Activated CD4-positive, alpha-beta T cell treated with anti-CD3 and anti-CD28 coated beads, Interleukin-2, amount 10 ng/mL, durations not matched to agents 24 days and 14 days (primary cell): ENCODE results near the gene TMC2. TPM values are rescaled to one million over a fixed set of nuclear protein-coding genes. Genes with fewer than 3 reads are reported as not detected.
A peak's percentile ranks its signal among the peaks of the same experiment; 100 is the strongest.
"Not testable (repeated sequence)": the region's sequence is repeated elsewhere in the genome, so short reads cannot be mapped to it uniquely, and the experiment has no call there.

Experiments used
- DNase-seq: peaks from one replicate; pipeline ENCODE4 v3.0.0; 2022
- H3K27ac Mint-ChIP-seq: one replicate; pipeline ENCODE4 v1.8.0; 2022; ENCODE audit warnings: mild to moderate bottlenecking, mixed read lengths
- H3K27me3 Mint-ChIP-seq: one replicate; pipeline ENCODE4 v1.8.0; 2022; ENCODE audit warnings: mixed read lengths
- H3K36me3 Mint-ChIP-seq: one replicate; pipeline ENCODE4 v1.8.0; 2022; ENCODE audit warnings: low read depth, mild to moderate bottlenecking, mixed read lengths
- H3K4me1 Mint-ChIP-seq: one replicate; pipeline ENCODE4 v1.8.0; 2021; ENCODE audit warnings: mixed read lengths
- H3K4me3 Mint-ChIP-seq: one replicate; pipeline ENCODE4 v1.8.0; 2022; ENCODE audit warnings: mild to moderate bottlenecking, moderate library complexity, mixed read lengths
- H3K9me3 Mint-ChIP-seq: one replicate; pipeline ENCODE4 v1.8.0; 2021; ENCODE audit warnings: mixed read lengths
- intact Hi-C: fragments of 100-400 bp; cut with micrococcal nuclease; formaldehyde crosslinking; loops from one replicate; pipeline ENCODE4 v1.15.1; 2023
- total RNA-seq: library from RNA; stranded (reverse); gene quantifications from 2 replicates; pipeline ENCODE4 v1.2.3, GENCODE V29; 2022

The TMC2 gene
- total RNA-seq, 1 donor from 2014 or later = not detected

- intact Hi-C loops = no loop called here
- no peak overlapping the region for H3K4me3 Mint-ChIP-seq
Measured at GRCh38 chr20:2659547-2659946, 123.2 kb downstream of the TMC2 start.

GRCh38 chr20:2663364-2663886 lies 127.1 kb downstream of the TMC2 start:
- Mint-ChIP-seq H3K4me3 (peak overlapping the region; percentile 85), H3K4me1 (peaks cover 15% of the 10 kb centered on the region), H3K9me3 (peaks cover 3% of the 10 kb centered on the region), H3K27me3 (peaks cover under 1% of the 10 kb centered on the region), H3K27ac (peak overlapping the region; percentile 94), H3K36me3 (peaks cover 31% of the 10 kb centered on the region)
- peak; percentile 61 for DNase-seq
- intact Hi-C loops = no loop called here

More at GRCh38 chr20:2659547-2659946, 123.2 kb downstream of the TMC2 start:
- no peak for DNase-seq
- Mint-ChIP-seq H3K9me3 (peaks cover 3% of the 10 kb centered on the region), H3K36me3 (peaks cover 68% of the 10 kb centered on the region), H3K4me1 (peaks cover 37% of the 10 kb centered on the region), H3K27me3 (no peaks in the 10 kb centered on the region), H3K27ac (no peak overlapping the region)

- Mint-ChIP-seq H3K27me3 (peaks cover 5% of the 10 kb centered on the region), H3K27ac (peak within 1 kb of the TSS; percentile 94), H3K4me1 (peaks cover 15% of the 10 kb centered on the region), H3K4me3 (peak within 1 kb of the TSS; percentile 85), H3K9me3 (peaks cover 3% of the 10 kb centered on the region), H3K36me3 (peaks cover 24% of the 10 kb centered on the region)
- DNase-seq = peak; percentile 98
- intact Hi-C loops = loop anchor here (1.0 kb wide), 1 partner anchor 12 kb away; the partner anchor contains the start of gene NOP56
Measured at GRCh38 chr20:2663887-2664719, 127.7 kb downstream of the TMC2 start, which contains the start of gene IDH3B. TSS of gene IDH3B (minus strand) at chr20:2664216. CDS start at chr20:2664188, 28 bp downstream.

GRCh38 chr20:2671977-2672376 lies 135.6 kb downstream of the TMC2 start:
- intact Hi-C loops = no loop called here
- DNase-seq = no peak
- Mint-ChIP-seq H3K27ac (no peak overlapping the region), H3K27me3 (peaks cover 12% of the 10 kb centered on the region), H3K4me1 (no peaks in the 10 kb centered on the region), H3K36me3 (no peaks in the 10 kb centered on the region), H3K4me3 (no peak overlapping the region), H3K9me3 (no peaks in the 10 kb centered on the region)

GRCh38 chr20:2672446-2672845 lies 136.1 kb downstream of the TMC2 start:
- intact Hi-C loops = no loop called here
- H3K4me1 Mint-ChIP-seq = no peaks in the 10 kb centered on the region

GRCh38 chr20:2673453-2673852 lies 137.1 kb downstream of the TMC2 start:
- intact Hi-C loops = no loop called here
- no peaks in the 10 kb centered on the region for H3K4me1 Mint-ChIP-seq
- no peaks in the 10 kb centered on the region for H3K36me3 Mint-ChIP-seq
- no peak overlapping the region for H3K4me3 Mint-ChIP-seq
- H3K9me3 Mint-ChIP-seq = no peaks in the 10 kb centered on the region
- no peak overlapping the region for H3K27ac Mint-ChIP-seq
- H3K27me3 Mint-ChIP-seq = peaks cover 14% of the 10 kb centered on the region
- no peak for DNase-seq

More at GRCh38 chr20:2672446-2672845, 136.1 kb downstream of the TMC2 start:
- H3K4me3 Mint-ChIP-seq = no peak overlapping the region
- no peaks in the 10 kb centered on the region for H3K36me3 Mint-ChIP-seq
- peaks cover 12% of the 10 kb centered on the region for H3K27me3 Mint-ChIP-seq
- DNase-seq = no peak
- H3K9me3 Mint-ChIP-seq = no peaks in the 10 kb centered on the region
- H3K27ac Mint-ChIP-seq = no peak overlapping the region

- H3K9me3 Mint-ChIP-seq = no peaks in the 10 kb centered on the region
- no peak for DNase-seq
- intact Hi-C loops = no loop called here
- no peaks in the 10 kb centered on the region for H3K36me3 Mint-ChIP-seq
- H3K27me3 Mint-ChIP-seq = peaks cover 28% of the 10 kb centered on the region
- H3K4me1 Mint-ChIP-seq = peaks cover 1% of the 10 kb centered on the region
- H3K27ac Mint-ChIP-seq = no peak overlapping the region
- H3K4me3 Mint-ChIP-seq = no peak overlapping the region
Measured at GRCh38 chr20:2680046-2680445, 143.7 kb downstream of the TMC2 start.

- H3K27ac Mint-ChIP-seq, intact Hi-C loops: not testable (repeated sequence)
Measured at GRCh38 chr20:2682040-2682439, 145.7 kb downstream of the TMC2 start.

GRCh38 chr20:2684817-2685216 lies 148.4 kb downstream of the TMC2 start:
- not testable (repeated sequence) for DNase-seq, H3K4me3 Mint-ChIP-seq, H3K27ac Mint-ChIP-seq, H3K36me3 Mint-ChIP-seq, H3K9me3 Mint-ChIP-seq
- H3K27me3 Mint-ChIP-seq = peaks cover 28% of the 10 kb centered on the region
- peaks cover 18% of the 10 kb centered on the region for H3K4me1 Mint-ChIP-seq
- intact Hi-C loops = loop anchor here (5.0 kb wide), 1 partner anchor 317 kb away; no protein-coding TSS in a partner anchor

More at GRCh38 chr20:2682040-2682439, 145.7 kb downstream of the TMC2 start:
- not testable (repeated sequence) for DNase-seq, H3K9me3 Mint-ChIP-seq, H3K36me3 Mint-ChIP-seq, H3K4me3 Mint-ChIP-seq, H3K4me1 Mint-ChIP-seq
- peaks cover 28% of the 10 kb centered on the region for H3K27me3 Mint-ChIP-seq

DNA sequence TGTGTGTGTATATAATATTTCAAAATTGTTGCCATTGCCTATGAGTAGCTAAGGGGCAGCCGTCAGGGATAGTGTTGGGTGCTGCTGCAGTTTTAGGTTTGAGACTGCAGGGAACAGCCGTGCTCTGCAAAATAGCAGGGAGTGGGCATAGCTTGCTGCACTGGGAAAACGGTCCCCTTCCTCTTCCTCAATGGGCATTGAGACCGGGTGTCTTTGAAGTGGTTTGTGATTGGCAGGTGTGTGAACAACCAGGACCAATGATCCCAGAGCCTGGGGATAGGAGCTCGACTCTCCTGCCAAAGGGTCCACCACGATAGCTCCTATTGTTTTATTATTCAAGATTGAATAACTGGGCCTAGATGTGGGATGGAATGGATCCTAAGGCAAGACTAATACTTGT lies 151.1 kb downstream of the TMC2 start:
- peak overlapping the region; percentile 56 for H3K4me3 Mint-ChIP-seq
- peaks cover 36% of the 10 kb centered on the region for H3K27me3 Mint-ChIP-seq
- peak overlapping the region; percentile 63 for H3K27ac Mint-ChIP-seq
- H3K36me3 Mint-ChIP-seq = peaks cover 6% of the 10 kb centered on the region
- H3K9me3 Mint-ChIP-seq = no peaks in the 10 kb centered on the region
- H3K4me1 Mint-ChIP-seq = peaks cover 29% of the 10 kb centered on the region
- intact Hi-C loops = loop anchor here (5.0 kb wide), 1 partner anchor 315 kb away; no protein-coding TSS in a partner anchor
- no peak for DNase-seq

- Mint-ChIP-seq H3K9me3 (no peaks in the 10 kb centered on the region), H3K36me3 (peaks cover 6% of the 10 kb centered on the region), H3K27me3 (peaks cover 32% of the 10 kb centered on the region), H3K4me3 (peak overlapping the region; percentile 56), H3K27ac (peak overlapping the region; percentile 78), H3K4me1 (peaks cover 29% of the 10 kb centered on the region)
- intact Hi-C loops = loop anchor here (1.0 to 5.0 kb wide), 4 partner anchors 55 to 314 kb away; no protein-coding TSS in a partner anchor
- peak; percentile 95 for DNase-seq
Measured at GRCh38 chr20:2688041-2688591, 151.7 kb downstream of the TMC2 start.

GRCh38 chr20:2690213-2690612 lies 153.8 kb downstream of the TMC2 start:
- no peak overlapping the region for H3K4me3 Mint-ChIP-seq
- DNase-seq = no peak
- intact Hi-C loops = loop anchor here (10.0 kb wide), 1 partner anchor 295 kb away; no protein-coding TSS in a partner anchor

GRCh38 chr20:2690718-2691117 lies 154.3 kb downstream of the TMC2 start:
- H3K27ac Mint-ChIP-seq = peak overlapping the region; percentile 29
- peaks cover 31% of the 10 kb centered on the region for H3K4me1 Mint-ChIP-seq
- H3K4me3 Mint-ChIP-seq = peak overlapping the region; percentile 92
- intact Hi-C loops = loop anchor here (10.0 kb wide), 1 partner anchor 294 kb away; no protein-coding TSS in a partner anchor
- DNase-seq = no peak
- H3K36me3 Mint-ChIP-seq = peaks cover 6% of the 10 kb centered on the region
- H3K9me3 Mint-ChIP-seq = no peaks in the 10 kb centered on the region
- peaks cover 45% of the 10 kb centered on the region for H3K27me3 Mint-ChIP-seq

More at GRCh38 chr20:2690213-2690612, 153.8 kb downstream of the TMC2 start:
- Mint-ChIP-seq H3K9me3 (no peaks in the 10 kb centered on the region), H3K4me1 (peaks cover 31% of the 10 kb centered on the region), H3K27me3 (peaks cover 41% of the 10 kb centered on the region), H3K27ac (no peak overlapping the region), H3K36me3 (peaks cover 6% of the 10 kb centered on the region)
